WERI-Rb-1 (cell line): ENCODE results near the gene PPCDC.

Source experiments
- DNase-seq: peaks from one replicate; pipeline ENCODE4 v3.0.0-alpha.2; 2020
- H3K27ac ChIP-seq: fragments of 250-450 bp; sonication (Bioruptor Pico); 2 replicates; pipeline ENCODE4 v1.5.1; 2020; ENCODE audit warnings: mild to moderate bottlenecking, moderate library complexity
- H3K27me3 ChIP-seq: fragments of 250-450 bp; sonication (Bioruptor Pico); 2 replicates; pipeline ENCODE4 v1.5.1; 2021; ENCODE audit warnings: mild to moderate bottlenecking, low read depth, moderate library complexity; ENCODE audit not compliant: insufficient read depth, severe bottlenecking
- H3K36me3 ChIP-seq: fragments of 250-450 bp; sonication (Bioruptor Pico); 2 replicates; pipeline ENCODE4 v1.5.1; 2020; ENCODE audit warnings: mild to moderate bottlenecking, moderate library complexity
- H3K4me3 ChIP-seq: 2 replicates; pipeline ENCODE4 v1.5.1; 2011; ENCODE audit warnings: low read depth, mild to moderate bottlenecking, control low read depth, low read length
- H3K9me3 ChIP-seq: fragments of 250-450 bp; sonication (Bioruptor Pico); 2 replicates; pipeline ENCODE4 v1.5.1; 2021; ENCODE audit warnings: mild to moderate bottlenecking, moderate library complexity; ENCODE audit not compliant: severe bottlenecking
- TF ChIP-seq, protein P1 (sequence below): IDR thresholded peaks from 2 replicates; pipeline ENCODE4 v1.5.1; 2011; ENCODE audit warnings: low read depth, mild to moderate bottlenecking, control low read depth, inconsistent platforms, low read length

The PPCDC gene, protein sequence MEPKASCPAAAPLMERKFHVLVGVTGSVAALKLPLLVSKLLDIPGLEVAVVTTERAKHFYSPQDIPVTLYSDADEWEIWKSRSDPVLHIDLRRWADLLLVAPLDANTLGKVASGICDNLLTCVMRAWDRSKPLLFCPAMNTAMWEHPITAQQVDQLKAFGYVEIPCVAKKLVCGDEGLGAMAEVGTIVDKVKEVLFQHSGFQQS

DNA sequence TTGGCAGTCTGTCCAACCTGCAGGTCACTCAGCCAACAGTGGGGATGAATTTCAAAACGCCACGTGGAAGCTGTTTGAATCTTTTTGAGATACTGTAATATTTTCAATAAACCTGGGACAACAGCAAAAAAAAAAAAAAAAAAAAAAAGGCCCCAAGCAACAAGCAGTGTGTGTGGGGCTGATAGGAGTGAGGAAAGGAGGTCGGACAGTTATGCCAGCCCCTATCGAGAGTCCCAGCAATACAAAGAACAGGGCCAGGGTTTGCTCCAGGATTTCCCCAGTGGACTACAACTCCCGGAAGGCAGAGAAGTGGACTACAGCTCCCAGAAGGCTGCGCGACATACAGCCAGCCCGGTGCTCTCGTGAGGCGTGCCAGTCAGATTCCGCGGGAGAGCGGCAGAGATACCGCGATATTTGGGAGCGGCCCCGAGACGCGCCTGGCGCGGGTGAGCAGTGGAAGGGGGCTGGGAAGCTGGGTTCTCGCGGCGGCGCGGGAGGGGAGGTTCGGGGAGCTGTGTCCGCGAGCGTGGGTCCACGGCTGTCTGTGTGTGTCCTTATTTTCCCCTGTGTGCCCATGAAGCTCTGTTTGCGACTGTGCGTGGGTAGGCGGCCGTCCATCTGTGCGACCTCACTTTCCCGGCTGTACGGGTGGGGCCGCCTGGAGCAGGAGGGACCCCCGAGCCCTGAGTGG lies at the start of gene PPCDC:
TSS of gene PPCDC (plus strand) at position 410 of the 691 bp plus-strand sequence. CDS start 4,729 bp downstream, outside the sequence.
- Histone ChIP-seq H3K27ac (peak within 1 kb of the TSS; percentile 94), H3K27me3 (no peaks in the 10 kb centered on the region), H3K36me3 (peaks cover 8% of the 10 kb centered on the region), H3K4me3 (peak within 1 kb of the TSS; percentile 89), H3K9me3 (no peaks in the 10 kb centered on the region)
- TF ChIP-seq, protein P1, sequence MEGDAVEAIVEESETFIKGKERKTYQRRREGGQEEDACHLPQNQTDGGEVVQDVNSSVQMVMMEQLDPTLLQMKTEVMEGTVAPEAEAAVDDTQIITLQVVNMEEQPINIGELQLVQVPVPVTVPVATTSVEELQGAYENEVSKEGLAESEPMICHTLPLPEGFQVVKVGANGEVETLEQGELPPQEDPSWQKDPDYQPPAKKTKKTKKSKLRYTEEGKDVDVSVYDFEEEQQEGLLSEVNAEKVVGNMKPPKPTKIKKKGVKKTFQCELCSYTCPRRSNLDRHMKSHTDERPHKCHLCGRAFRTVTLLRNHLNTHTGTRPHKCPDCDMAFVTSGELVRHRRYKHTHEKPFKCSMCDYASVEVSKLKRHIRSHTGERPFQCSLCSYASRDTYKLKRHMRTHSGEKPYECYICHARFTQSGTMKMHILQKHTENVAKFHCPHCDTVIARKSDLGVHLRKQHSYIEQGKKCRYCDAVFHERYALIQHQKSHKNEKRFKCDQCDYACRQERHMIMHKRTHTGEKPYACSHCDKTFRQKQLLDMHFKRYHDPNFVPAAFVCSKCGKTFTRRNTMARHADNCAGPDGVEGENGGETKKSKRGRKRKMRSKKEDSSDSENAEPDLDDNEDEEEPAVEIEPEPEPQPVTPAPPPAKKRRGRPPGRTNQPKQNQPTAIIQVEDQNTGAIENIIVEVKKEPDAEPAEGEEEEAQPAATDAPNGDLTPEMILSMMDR = no peak
- peak; percentile 96 for DNase-seq

DNA sequence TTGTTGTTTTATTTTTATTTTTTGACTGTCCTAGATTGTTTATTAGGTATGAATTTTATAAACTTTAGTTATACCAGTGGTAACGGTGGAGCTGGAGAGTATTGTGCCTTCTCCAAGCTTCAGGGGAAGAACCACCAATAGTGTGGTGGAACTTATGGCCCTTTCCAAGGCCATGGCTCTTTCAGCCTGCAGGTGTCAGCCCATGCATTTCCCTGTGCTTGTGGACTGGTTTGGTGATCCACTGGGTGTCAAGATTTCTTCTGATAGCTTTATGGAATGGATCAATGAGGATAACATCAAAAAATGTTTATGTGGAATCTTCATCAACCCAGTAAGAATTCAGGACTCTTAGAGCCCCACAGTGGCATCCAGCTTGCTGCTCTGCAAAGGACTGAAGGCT lies 47.2 kb upstream of the PPCDC start:
- no peak overlapping the region for H3K4me3 ChIP-seq
- H3K36me3 ChIP-seq = no peaks in the 10 kb centered on the region
- H3K9me3 ChIP-seq = no peaks in the 10 kb centered on the region
- H3K27ac ChIP-seq = no peak overlapping the region
- no peaks in the 10 kb centered on the region for H3K27me3 ChIP-seq
- no peak for DNase-seq
- TF ChIP-seq, protein P1 = 0 out of 2 replicates have a peak, but pooled peaks have one; percentile 3

DNA sequence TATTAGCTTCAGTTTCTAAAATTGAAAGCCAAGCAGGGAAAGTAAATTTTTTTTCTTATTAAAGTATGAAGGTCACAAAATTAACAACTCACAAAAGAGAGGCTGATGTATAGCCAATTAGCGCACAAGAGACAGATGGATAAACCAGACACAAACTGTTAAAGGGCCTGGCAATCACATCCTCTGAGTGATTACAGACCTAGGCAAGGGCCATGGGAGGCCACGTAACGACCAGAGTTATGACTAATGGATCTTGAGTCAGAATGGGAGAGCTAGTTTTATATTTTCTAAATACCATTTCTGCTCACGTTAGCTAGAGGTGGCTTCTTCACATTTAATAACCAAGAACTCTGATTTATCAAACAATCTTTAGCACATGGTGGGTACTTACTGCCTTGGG lies 45.8 kb upstream of the PPCDC start:
- H3K4me3 ChIP-seq = no peak overlapping the region
- no peaks in the 10 kb centered on the region for H3K9me3 ChIP-seq
- H3K36me3 ChIP-seq = no peaks in the 10 kb centered on the region
- TF ChIP-seq, protein P1 = no peak
- no peak overlapping the region for H3K27ac ChIP-seq
- no peak for DNase-seq
- H3K27me3 ChIP-seq = no peaks in the 10 kb centered on the region

DNA sequence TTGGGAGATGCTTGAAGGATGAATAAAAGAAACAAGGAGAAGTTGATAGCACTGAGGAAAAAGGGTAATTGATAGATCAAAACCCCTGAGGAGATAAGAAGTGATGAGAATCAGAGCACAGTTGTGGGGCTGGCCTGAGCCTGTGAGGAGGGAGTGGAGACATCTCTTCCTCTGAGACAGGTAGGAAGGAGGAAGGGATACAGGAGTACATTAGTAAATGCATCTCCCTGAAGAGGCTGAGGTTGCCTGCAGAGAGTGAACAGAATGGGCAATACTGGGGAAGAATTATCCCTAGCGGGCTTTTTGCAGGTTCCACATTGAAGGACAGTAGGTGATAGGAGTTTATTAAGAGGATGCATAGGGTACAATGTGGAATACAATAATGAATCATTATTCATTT lies 45.3 kb upstream of the PPCDC start:
- H3K36me3 ChIP-seq = no peaks in the 10 kb centered on the region
- DNase-seq = no peak
- no peak overlapping the region for H3K4me3 ChIP-seq
- TF ChIP-seq, protein P1 = no peak
- no peaks in the 10 kb centered on the region for H3K9me3 ChIP-seq
- H3K27ac ChIP-seq = no peak overlapping the region
- no peaks in the 10 kb centered on the region for H3K27me3 ChIP-seq

DNA sequence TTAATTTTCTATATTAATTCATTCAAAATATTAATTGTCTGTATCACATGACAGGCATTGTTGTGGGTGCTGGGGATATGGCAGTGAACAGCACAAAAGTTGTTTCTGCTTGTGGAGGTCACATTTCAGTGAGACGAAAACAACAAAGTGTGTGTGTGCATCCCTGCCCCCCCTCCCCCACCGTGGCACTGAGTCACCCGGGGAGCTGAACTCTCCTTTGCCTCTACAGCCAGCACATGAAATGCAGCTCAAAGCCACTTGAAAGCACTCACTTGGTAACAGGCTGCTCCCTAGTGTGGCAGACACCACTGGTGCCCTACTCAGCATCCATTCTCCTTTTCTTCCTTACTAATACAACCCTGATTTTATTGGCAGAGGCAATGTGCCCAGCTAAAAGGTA lies 44.9 kb upstream of the PPCDC start:
- Histone ChIP-seq H3K4me3 (no peak overlapping the region), H3K36me3 (no peaks in the 10 kb centered on the region), H3K9me3 (no peaks in the 10 kb centered on the region), H3K27ac (no peak overlapping the region), H3K27me3 (no peaks in the 10 kb centered on the region)
- TF ChIP-seq, protein P1 = no peak
- DNase-seq = no peak
